Activated T-helper 1 cell treated with anti-CD3 and anti-CD28 coated beads, Interleukin-12 subunit alpha, Interleukin-12 subunit beta, Interleukin-2, Interleukin-4 antibody, amounts not matched to agents 30 ng/mL and 10 ng/mL and 1 ng/mL, durations not matched to agents 14 hours and 24 hours and 36 hours (primary cell): ENCODE measurements around the gene RAMACL. TPM values are rescaled to one million over a fixed set of nuclear protein-coding genes. Genes with fewer than 3 reads are reported as not detected.
A peak's percentile ranks its signal among the peaks of the same experiment; 100 is the strongest.
"Not testable (repeated sequence)": the region's sequence is repeated elsewhere in the genome, so short reads cannot be mapped to it uniquely, and the experiment has no call there.

ENCODE experiments used
- DNase-seq: peaks from one replicate; pipeline ENCODE4 v3.0.0; 2021; ENCODE audit warnings: low spot score
- H3K27ac Mint-ChIP-seq: one replicate; pipeline ENCODE4 v1.8.0; 2021; ENCODE audit warnings: mild to moderate bottlenecking, mixed read lengths
- H3K27me3 Mint-ChIP-seq: one replicate; pipeline ENCODE4 v1.8.0; 2022; ENCODE audit warnings: mild to moderate bottlenecking, moderate library complexity, mixed read lengths; ENCODE audit not compliant: insufficient read depth
- H3K36me3 Mint-ChIP-seq: one replicate; pipeline ENCODE4 v1.8.0; 2021; ENCODE audit warnings: low read depth, mixed read lengths
- H3K4me1 Mint-ChIP-seq: one replicate; pipeline ENCODE4 v1.8.0; 2021; ENCODE audit warnings: low read depth, mixed read lengths
- H3K4me3 Mint-ChIP-seq: one replicate; pipeline ENCODE4 v1.8.0; 2021; ENCODE audit warnings: mild to moderate bottlenecking, moderate library complexity, mixed read lengths
- H3K9me3 Mint-ChIP-seq: one replicate; pipeline ENCODE4 v1.8.0; 2021; ENCODE audit warnings: mixed read lengths
- intact Hi-C: fragments of 100-400 bp; cut with micrococcal nuclease; formaldehyde crosslinking; loops from one replicate; pipeline ENCODE4 v1.15.1; 2024
- total RNA-seq: library from RNA; stranded (reverse); gene quantifications from 2 replicates; pipeline ENCODE4 v1.2.3, GENCODE V29; 2022

The RAMACL gene
- total RNA-seq, 1 donor from 2014 or later: 0.29 TPM

DNA sequence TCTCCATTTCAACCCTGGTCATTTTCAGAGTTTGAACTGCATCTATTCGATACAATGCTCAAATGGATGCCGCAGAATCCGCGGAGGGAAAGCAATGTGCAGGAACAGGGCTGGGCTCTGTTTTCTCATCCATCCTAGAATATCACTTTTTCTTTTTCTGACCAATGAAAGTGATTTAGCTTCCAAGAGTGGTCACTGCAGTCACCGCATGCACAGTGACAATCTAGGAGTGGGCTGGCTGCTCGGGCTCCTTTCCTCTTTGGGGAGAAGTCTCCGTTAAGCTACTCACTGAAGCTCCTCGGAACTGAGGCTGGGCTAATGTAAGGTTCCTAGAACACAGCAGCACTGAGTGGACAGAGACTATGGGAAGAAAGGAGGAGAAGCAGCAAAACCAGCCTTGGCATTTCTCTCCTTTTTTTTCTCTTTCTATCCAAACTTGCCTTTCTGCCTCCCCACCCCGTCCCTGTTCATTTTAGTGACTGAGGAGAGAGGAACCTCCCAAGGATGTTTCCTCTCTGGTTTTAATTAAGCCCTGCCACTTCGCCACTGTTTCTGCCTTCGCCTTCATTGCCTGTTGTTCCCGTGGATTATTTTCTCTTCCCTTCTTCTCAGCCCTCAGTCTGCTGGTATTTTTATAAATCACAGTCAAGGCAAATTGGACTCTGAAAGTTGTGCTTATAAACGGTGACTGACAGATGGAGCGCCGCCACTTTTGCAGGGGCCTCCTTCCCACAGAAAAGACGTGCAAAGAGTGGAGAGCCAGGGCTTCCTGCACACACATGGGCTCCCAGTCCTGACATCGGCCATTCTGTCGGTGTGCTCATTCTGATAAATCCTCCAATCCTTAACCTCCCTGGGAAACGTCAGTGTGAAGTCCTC, 41.1 kb downstream of the RAMACL start:
- Mint-ChIP-seq H3K4me3 (no peak overlapping the region), H3K27ac (no peak overlapping the region), H3K9me3 (no peaks in the 10 kb centered on the region), H3K4me1 (peaks cover 19% of the 10 kb centered on the region), H3K36me3 (no peaks in the 10 kb centered on the region), H3K27me3 (no peaks in the 10 kb centered on the region)
- intact Hi-C loops: no loop called here
- DNase-seq: no peak

DNA sequence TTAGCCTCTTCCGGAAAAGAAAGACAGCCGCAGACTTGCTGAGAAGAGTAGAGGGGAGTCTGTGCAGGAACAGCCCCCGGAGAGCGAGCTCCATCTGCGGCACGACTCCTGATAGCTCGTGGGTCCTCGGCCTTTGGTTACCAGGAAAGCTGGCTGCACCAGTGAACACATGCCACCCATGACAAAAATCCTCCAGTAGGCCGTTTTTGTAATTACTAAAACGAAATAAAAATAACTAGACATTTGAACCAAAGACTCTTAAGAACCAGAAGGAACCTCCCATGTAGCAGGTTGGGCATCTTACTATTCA, 42.2 kb downstream of the RAMACL start:
- H3K4me3 Mint-ChIP-seq: no peak overlapping the region
- peaks cover 25% of the 10 kb centered on the region for H3K4me1 Mint-ChIP-seq
- no peaks in the 10 kb centered on the region for H3K9me3 Mint-ChIP-seq
- H3K27ac Mint-ChIP-seq: no peak overlapping the region
- no peak for DNase-seq
- intact Hi-C loops: loop anchor here (5.0 kb wide), 1 partner anchor 408 kb away; no protein-coding TSS in a partner anchor
- H3K36me3 Mint-ChIP-seq: no peaks in the 10 kb centered on the region
- H3K27me3 Mint-ChIP-seq: no peaks in the 10 kb centered on the region

DNA sequence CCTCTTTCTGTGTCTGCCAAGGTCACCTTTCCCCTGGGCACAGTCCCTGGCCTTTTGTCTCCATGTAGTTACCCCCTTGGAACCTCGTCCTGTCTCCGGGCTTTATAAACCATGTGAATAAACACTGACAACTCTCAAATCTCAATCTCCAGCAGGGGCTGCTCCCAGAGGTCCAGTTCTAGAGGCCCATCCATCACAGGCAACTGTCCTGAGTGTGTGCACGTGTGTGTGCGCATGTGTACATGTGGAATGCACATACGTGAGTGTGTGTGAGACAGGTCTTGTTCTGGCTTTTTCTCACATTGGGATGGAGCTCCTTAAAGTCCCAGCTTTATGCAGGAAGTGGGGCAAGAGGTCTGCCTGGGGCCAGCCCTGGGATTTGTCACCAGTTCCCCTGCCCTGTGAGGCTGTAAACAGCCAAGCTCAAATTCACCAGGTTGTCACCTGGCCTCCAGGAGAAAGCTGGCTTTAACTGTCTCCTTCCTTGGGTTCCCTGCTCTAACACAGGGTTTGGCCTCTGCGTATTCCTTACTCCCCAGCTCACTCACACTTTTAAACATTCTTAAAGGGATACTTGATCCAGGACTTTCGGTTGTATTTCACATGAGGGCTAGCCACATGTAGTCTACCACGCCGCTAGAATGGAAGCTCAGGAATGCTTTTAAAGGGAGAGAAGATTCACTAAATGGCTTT, 42.7 kb downstream of the RAMACL start:
- H3K36me3 Mint-ChIP-seq: no peaks in the 10 kb centered on the region
- H3K27ac Mint-ChIP-seq: no peak overlapping the region
- no peaks in the 10 kb centered on the region for H3K9me3 Mint-ChIP-seq

GRCh38 chr6:166542580-166542912, 43.9 kb downstream of the RAMACL start:
- Mint-ChIP-seq H3K27ac (no peak overlapping the region), H3K36me3 (no peaks in the 10 kb centered on the region), H3K9me3 (no peaks in the 10 kb centered on the region), H3K4me3 (no peak overlapping the region), H3K27me3 (peaks cover 2% of the 10 kb centered on the region), H3K4me1 (peaks cover 26% of the 10 kb centered on the region)
- no peak for DNase-seq
- intact Hi-C loops: loop anchor here (5.0 kb wide), 1 partner anchor 410 kb away; no protein-coding TSS in a partner anchor

More for the DNA sequence above, 42.7 kb downstream of the RAMACL start:
- no peak for DNase-seq
- intact Hi-C loops: loop anchor here (5.0 kb wide), 1 partner anchor 409 kb away; no protein-coding TSS in a partner anchor
- no peak overlapping the region for H3K4me3 Mint-ChIP-seq
- H3K4me1 Mint-ChIP-seq: peaks cover 26% of the 10 kb centered on the region
- H3K27me3 Mint-ChIP-seq: peaks cover under 1% of the 10 kb centered on the region

DNA sequence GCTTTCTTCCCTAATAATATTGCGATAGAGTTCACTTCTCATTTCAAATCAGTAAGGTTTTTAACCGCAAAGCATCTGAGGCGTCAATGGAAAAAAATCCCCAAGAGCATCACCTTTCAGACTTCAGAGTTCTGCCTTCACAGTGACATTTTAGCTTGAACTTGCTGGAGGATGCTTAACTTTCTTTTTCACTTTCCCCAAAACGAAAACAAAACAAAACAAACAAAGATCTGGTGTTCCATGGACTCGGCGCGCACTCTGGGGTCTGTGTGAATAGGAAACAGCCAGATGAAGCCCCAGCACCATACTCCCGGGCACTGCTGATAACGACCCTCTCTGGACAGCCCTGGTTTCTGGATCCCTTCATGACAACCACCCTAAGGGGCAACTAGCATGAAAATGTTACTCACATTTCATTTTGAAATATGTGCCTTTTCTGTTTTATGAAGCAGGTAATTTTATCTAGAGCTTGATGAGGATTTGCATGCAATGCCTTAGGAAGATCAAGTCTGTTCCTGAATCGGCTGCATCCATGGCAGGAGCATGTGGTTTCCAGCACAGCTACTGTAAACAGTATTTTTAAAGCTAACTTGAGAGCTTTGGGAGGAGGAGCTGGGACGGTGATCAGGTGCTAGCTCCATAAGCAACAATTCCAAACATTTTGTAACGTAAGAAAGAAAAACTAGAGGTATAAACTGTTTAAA, 44.5 kb downstream of the RAMACL start:
- Mint-ChIP-seq H3K27ac (peak overlapping the region; percentile 86), H3K36me3 (no peaks in the 10 kb centered on the region), H3K27me3 (peaks cover 2% of the 10 kb centered on the region), H3K9me3 (no peaks in the 10 kb centered on the region), H3K4me3 (peak overlapping the region; percentile 72), H3K4me1 (peaks cover 26% of the 10 kb centered on the region)
- intact Hi-C loops: loop anchor here (1.0 to 5.0 kb wide), 4 partner anchors 54 to 410 kb away; partner anchors contain the start of gene RPS6KA2
- DNase-seq: no peak

GRCh38 chr6:166541366-166541765, 45.1 kb downstream of the RAMACL start:
- intact Hi-C loops: loop anchor here (1.0 to 5.0 kb wide), 4 partner anchors 53 to 411 kb away; partner anchors contain the start of gene RPS6KA2
- Mint-ChIP-seq H3K4me3 (peak overlapping the region; percentile 72), H3K4me1 (peaks cover 26% of the 10 kb centered on the region), H3K27ac (peak overlapping the region; percentile 86), H3K36me3 (no peaks in the 10 kb centered on the region), H3K9me3 (no peaks in the 10 kb centered on the region), H3K27me3 (peaks cover 4% of the 10 kb centered on the region)
- no peak for DNase-seq

- peaks cover 5% of the 10 kb centered on the region for H3K27me3 Mint-ChIP-seq
- peak overlapping the region; percentile 72 for H3K4me3 Mint-ChIP-seq
- H3K4me1 Mint-ChIP-seq: peaks cover 26% of the 10 kb centered on the region
- H3K9me3 Mint-ChIP-seq: no peaks in the 10 kb centered on the region
- intact Hi-C loops: loop anchor here (1.0 to 5.0 kb wide), 4 partner anchors 52 to 412 kb away; partner anchors contain the start of gene RPS6KA2
- no peaks in the 10 kb centered on the region for H3K36me3 Mint-ChIP-seq
- DNase-seq: peak; percentile 39
- H3K27ac Mint-ChIP-seq: peak overlapping the region; percentile 86
These were observed 45.7 kb downstream of the RAMACL start for GRCh38 chr6:166540631-166541331.

- peaks cover 26% of the 10 kb centered on the region for H3K4me1 Mint-ChIP-seq
- H3K27ac Mint-ChIP-seq: no peak overlapping the region
- no peaks in the 10 kb centered on the region for H3K36me3 Mint-ChIP-seq
- no peaks in the 10 kb centered on the region for H3K9me3 Mint-ChIP-seq
- peaks cover 5% of the 10 kb centered on the region for H3K27me3 Mint-ChIP-seq
- DNase-seq: no peak
- no peak overlapping the region for H3K4me3 Mint-ChIP-seq
- intact Hi-C loops: no loop called here
These were observed 46.9 kb downstream of the RAMACL start for GRCh38 chr6:166539543-166539942.

- intact Hi-C loops: not testable (repeated sequence)
These were observed 47.5 kb downstream of the RAMACL start for GRCh38 chr6:166539011-166539385.

DNA sequence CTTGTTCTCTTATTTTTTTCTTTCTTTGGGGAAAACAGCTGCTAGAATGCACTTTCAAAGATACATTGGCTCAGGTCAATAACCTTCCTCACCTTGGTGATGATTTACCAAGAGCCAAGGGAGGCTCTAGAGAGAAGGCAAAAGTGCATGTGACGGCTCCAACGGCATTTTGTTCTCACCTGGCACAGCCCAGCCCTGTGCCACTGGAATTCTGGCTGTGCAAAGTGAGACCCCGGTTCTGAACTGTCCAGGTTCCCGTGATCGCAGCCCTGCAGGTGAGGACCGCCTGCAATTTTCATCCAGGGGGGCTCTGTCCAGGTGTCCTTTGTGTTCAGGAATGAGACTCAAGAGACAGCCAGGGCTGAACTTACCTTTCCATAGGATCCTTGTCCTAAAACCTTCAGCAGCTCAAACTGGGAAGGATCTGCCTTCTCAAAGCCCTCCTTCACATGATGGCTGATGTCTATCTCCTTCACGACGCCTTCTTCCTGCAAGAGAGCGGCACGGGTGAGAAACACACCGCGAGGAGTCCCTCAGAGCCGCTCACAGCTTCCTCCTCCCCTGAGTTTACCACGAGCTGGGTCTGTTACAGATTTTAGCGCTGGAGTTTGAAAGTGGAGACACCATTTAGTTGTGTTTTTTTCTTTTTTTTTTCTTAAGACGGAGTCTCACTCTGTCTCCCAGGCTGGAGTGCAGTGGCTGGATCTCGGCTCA, 48.0 kb downstream of the RAMACL start:
- DNase-seq: no peak
- Mint-ChIP-seq H3K4me3 (no peak overlapping the region), H3K27ac (no peak overlapping the region), H3K9me3 (no peaks in the 10 kb centered on the region), H3K27me3 (peaks cover 5% of the 10 kb centered on the region), H3K4me1 (peaks cover 26% of the 10 kb centered on the region), H3K36me3 (no peaks in the 10 kb centered on the region)
- intact Hi-C loops: no loop called here

More at GRCh38 chr6:166539011-166539385, 47.5 kb downstream of the RAMACL start:
- H3K4me3 Mint-ChIP-seq, H3K36me3 Mint-ChIP-seq, H3K27ac Mint-ChIP-seq, H3K27me3 Mint-ChIP-seq, H3K9me3 Mint-ChIP-seq, DNase-seq: not testable (repeated sequence)
- peaks cover 26% of the 10 kb centered on the region for H3K4me1 Mint-ChIP-seq

DNA sequence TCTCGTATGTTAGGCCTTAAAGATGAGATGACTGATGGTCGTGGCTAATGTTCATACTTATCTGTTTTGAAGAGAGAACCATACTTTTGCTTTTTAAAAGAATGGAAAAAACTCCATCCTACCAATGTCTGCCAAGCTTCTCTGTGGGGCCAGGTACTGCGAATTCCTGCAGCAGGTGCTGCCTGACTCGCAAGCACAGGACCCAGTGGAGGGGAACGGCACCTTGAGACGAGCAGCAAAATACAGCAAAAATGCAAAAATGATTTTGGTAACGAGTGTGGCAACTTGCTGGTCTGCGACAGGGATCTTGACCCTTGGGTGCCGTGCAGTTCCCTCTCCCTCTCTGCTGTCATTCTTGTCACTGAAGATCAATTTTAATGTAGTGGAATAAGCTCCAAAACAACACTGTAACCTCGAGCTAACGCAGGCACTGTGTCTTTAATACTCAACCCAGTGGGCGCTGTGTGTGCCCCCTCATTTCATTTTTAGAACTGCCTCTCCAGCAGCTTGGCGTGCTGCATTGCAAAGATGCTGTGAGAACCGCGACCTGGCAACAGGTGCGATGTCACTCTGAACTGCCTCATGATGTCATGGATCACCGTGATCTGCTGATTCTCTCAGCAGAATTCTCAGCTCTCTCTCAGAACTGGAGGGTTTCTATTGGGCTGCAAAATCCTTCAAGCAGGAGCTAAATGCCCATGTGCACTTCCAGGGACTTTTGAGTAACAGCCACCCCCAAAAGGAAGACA, 51.6 kb downstream of the RAMACL start:
- H3K4me3 Mint-ChIP-seq: no peak overlapping the region
- H3K4me1 Mint-ChIP-seq: peaks cover 5% of the 10 kb centered on the region
- intact Hi-C loops: no loop called here
- H3K9me3 Mint-ChIP-seq: no peaks in the 10 kb centered on the region
- no peak overlapping the region for H3K27ac Mint-ChIP-seq
- no peaks in the 10 kb centered on the region for H3K36me3 Mint-ChIP-seq
- peaks cover 5% of the 10 kb centered on the region for H3K27me3 Mint-ChIP-seq
- DNase-seq: no peak
